H1 (cell line): ENCODE results near the gene CD151. TPM values are rescaled to one million over a fixed set of nuclear protein-coding genes. Genes with fewer than 3 reads are reported as not detected.

Experiments used
- KDM4A ChIP-seq: IDR thresholded peaks from one replicate; pipeline ENCODE4 v1.7.1; 2012; ENCODE audit warnings: low read depth, mild to moderate bottlenecking, moderate library complexity, low read length, inconsistent platforms; ENCODE audit not compliant: severe bottlenecking
- POU5F1 ChIP-seq: IDR thresholded peaks from 2 replicates; pipeline ENCODE4 v1.6.1; 2011; ENCODE audit warnings: low read depth, mild to moderate bottlenecking, low read length, moderate library complexity
- RBBP5 ChIP-seq: IDR thresholded peaks from 2 replicates; pipeline ENCODE4 v1.7.1; 2012; ENCODE audit warnings: low read depth, mild to moderate bottlenecking, inconsistent platforms, low read length, moderate library complexity, borderline replicate concordance
- RFX5 ChIP-seq: IDR thresholded peaks from 2 replicates; pipeline ENCODE4 v1.6.1; 2011; ENCODE audit warnings: low read depth, low read length, improper control_type of control experiment, borderline replicate concordance
- SAP30 ChIP-seq: fragments of 300-600 bp; sonication (generic); IDR thresholded peaks from 2 replicates; pipeline ENCODE4 v1.7.1; 2012; ENCODE audit warnings: low read length, moderate library complexity, mild to moderate bottlenecking, inconsistent platforms; ENCODE audit not compliant: insufficient read depth, insufficient replicate concordance
- polyA plus RNA-seq, 7 experiments: library from polyadenylated mRNA; depleted of rRNA in 3 of 7; stranded (reverse) in 5 of 7; unstranded in 2 of 7; fragments of >200 nt in 5 of 7; fragments of 200-250 nt in 2 of 7; gene quantifications; 1 replicate in 5 of 7; 2 replicates in 1 of 7; 4 replicates in 1 of 7; pipeline versions ENCODE4 v1.2.1 to v1.2.3, GENCODE V29; 2011 to 2013; ENCODE audit warnings: missing spikeins in 2 of 7, mixed read lengths in 2 of 7
- total RNA-seq: library from RNA; stranded (reverse); fragmentation: NEBNext Ultra II Directional; extraction: Animal tissue kit (Norgen Biotek cat#: 25700); gene quantifications from 2 replicates; pipeline ENCODE4 v1.2.1, GENCODE V29; 2021
- TF ChIP-seq, protein P1 (sequence below): fragments of 300-600 bp; sonication (generic); IDR thresholded peaks from 2 replicates; pipeline ENCODE4 v1.7.1; 2012; ENCODE audit warnings: low read length, moderate library complexity, mild to moderate bottlenecking, inconsistent platforms; ENCODE audit not compliant: insufficient replicate concordance
- TF ChIP-seq, protein P2 (sequence below): IDR thresholded peaks from 2 replicates; pipeline ENCODE4 v1.6.1; 2011; ENCODE audit warnings: low read depth, mild to moderate bottlenecking, low read length; ENCODE audit not compliant: insufficient read depth

CD151 gene
- total and polyA plus RNA-seq, 2 of the 8 experiments (the other 6 are each of a cell fraction or from before 2014, with no cell fraction given): 101 to 212 TPM

DNA sequence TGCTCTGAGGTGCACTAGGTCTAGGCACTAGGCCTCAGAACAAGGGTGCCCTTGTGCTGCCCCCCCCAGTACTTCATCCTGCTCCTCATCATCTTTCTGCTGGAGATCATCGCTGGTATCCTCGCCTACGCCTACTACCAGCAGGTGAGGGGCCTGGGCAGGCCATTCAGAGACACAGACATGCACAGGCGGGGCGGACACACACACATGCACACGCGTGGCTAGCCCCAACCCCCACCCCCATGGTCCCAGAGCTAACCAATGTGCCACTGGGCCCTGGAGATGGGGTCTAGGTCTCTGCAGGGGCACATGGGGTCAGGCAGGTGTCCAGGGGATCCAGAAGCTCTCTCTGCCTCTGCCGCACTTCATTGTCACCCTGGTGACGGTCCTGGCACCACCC lies 3.9 kb downstream of the CD151 start (continued):
- TF ChIP-seq, protein P1, sequence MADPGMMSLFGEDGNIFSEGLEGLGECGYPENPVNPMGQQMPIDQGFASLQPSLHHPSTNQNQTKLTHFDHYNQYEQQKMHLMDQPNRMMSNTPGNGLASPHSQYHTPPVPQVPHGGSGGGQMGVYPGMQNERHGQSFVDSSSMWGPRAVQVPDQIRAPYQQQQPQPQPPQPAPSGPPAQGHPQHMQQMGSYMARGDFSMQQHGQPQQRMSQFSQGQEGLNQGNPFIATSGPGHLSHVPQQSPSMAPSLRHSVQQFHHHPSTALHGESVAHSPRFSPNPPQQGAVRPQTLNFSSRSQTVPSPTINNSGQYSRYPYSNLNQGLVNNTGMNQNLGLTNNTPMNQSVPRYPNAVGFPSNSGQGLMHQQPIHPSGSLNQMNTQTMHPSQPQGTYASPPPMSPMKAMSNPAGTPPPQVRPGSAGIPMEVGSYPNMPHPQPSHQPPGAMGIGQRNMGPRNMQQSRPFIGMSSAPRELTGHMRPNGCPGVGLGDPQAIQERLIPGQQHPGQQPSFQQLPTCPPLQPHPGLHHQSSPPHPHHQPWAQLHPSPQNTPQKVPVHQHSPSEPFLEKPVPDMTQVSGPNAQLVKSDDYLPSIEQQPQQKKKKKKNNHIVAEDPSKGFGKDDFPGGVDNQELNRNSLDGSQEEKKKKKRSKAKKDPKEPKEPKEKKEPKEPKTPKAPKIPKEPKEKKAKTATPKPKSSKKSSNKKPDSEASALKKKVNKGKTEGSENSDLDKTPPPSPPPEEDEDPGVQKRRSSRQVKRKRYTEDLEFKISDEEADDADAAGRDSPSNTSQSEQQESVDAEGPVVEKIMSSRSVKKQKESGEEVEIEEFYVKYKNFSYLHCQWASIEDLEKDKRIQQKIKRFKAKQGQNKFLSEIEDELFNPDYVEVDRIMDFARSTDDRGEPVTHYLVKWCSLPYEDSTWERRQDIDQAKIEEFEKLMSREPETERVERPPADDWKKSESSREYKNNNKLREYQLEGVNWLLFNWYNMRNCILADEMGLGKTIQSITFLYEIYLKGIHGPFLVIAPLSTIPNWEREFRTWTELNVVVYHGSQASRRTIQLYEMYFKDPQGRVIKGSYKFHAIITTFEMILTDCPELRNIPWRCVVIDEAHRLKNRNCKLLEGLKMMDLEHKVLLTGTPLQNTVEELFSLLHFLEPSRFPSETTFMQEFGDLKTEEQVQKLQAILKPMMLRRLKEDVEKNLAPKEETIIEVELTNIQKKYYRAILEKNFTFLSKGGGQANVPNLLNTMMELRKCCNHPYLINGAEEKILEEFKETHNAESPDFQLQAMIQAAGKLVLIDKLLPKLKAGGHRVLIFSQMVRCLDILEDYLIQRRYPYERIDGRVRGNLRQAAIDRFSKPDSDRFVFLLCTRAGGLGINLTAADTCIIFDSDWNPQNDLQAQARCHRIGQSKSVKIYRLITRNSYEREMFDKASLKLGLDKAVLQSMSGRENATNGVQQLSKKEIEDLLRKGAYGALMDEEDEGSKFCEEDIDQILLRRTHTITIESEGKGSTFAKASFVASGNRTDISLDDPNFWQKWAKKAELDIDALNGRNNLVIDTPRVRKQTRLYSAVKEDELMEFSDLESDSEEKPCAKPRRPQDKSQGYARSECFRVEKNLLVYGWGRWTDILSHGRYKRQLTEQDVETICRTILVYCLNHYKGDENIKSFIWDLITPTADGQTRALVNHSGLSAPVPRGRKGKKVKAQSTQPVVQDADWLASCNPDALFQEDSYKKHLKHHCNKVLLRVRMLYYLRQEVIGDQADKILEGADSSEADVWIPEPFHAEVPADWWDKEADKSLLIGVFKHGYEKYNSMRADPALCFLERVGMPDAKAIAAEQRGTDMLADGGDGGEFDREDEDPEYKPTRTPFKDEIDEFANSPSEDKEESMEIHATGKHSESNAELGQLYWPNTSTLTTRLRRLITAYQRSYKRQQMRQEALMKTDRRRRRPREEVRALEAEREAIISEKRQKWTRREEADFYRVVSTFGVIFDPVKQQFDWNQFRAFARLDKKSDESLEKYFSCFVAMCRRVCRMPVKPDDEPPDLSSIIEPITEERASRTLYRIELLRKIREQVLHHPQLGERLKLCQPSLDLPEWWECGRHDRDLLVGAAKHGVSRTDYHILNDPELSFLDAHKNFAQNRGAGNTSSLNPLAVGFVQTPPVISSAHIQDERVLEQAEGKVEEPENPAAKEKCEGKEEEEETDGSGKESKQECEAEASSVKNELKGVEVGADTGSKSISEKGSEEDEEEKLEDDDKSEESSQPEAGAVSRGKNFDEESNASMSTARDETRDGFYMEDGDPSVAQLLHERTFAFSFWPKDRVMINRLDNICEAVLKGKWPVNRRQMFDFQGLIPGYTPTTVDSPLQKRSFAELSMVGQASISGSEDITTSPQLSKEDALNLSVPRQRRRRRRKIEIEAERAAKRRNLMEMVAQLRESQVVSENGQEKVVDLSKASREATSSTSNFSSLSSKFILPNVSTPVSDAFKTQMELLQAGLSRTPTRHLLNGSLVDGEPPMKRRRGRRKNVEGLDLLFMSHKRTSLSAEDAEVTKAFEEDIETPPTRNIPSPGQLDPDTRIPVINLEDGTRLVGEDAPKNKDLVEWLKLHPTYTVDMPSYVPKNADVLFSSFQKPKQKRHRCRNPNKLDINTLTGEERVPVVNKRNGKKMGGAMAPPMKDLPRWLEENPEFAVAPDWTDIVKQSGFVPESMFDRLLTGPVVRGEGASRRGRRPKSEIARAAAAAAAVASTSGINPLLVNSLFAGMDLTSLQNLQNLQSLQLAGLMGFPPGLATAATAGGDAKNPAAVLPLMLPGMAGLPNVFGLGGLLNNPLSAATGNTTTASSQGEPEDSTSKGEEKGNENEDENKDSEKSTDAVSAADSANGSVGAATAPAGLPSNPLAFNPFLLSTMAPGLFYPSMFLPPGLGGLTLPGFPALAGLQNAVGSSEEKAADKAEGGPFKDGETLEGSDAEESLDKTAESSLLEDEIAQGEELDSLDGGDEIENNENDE: no peak
- TF ChIP-seq, protein P2, sequence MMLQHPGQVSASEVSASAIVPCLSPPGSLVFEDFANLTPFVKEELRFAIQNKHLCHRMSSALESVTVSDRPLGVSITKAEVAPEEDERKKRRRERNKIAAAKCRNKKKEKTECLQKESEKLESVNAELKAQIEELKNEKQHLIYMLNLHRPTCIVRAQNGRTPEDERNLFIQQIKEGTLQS: no peak
- TF ChIP-seq RBBP5 (no peak), RFX5 (no peak), SAP30 (no peak), POU5F1 (no peak), KDM4A (no peak)
